BE2C (cell line): Measurements from ENCODE around the gene ZER1.
A peak's percentile ranks its signal among the peaks of the same experiment; 100 is the strongest.

Experiments
- DNase-seq: peaks from one replicate; pipeline ENCODE4 v3.0.0-alpha.2; 2020
- H3K27me3 ChIP-seq: fragments of 250-450 bp; sonication (Bioruptor Pico); 2 replicates; pipeline ENCODE4 v1.5.1; 2020; ENCODE audit warnings: mild to moderate bottlenecking
- H3K36me3 ChIP-seq: fragments of 250-450 bp; sonication (Bioruptor Pico); 2 replicates; pipeline ENCODE4 v1.5.1; 2020; ENCODE audit warnings: mild to moderate bottlenecking
- H3K4me1 ChIP-seq: fragments of 250-450 bp; sonication (Bioruptor Pico); 2 replicates; pipeline ENCODE4 v1.5.1; 2020
- H3K4me3 ChIP-seq: 2 replicates; pipeline ENCODE4 v1.5.1; 2011; ENCODE audit warnings: low read depth, low read length
- H3K9me3 ChIP-seq: fragments of 250-450 bp; sonication (Bioruptor Pico); 2 replicates; pipeline ENCODE4 v1.5.1; 2020
- CTCF ChIP-seq: IDR thresholded peaks from 2 replicates; pipeline ENCODE4 v1.5.1; 2012; ENCODE audit warnings: mild to moderate bottlenecking, low read depth, low read length

Gene ZER1

GRCh38 chr9:128818099-128818838 lies 46.5 kb upstream of the ZER1 start, which contains the start of gene ENDOG:
Gene ENDOG (plus strand): TSS chr9:128818500. CDS start chr9:128818685, 185 bp downstream.
- peak; percentile 96 for TF ChIP-seq CTCF
- H3K9me3 ChIP-seq, result no peaks in the 10 kb centered on the region
- H3K27me3 ChIP-seq, result no peaks in the 10 kb centered on the region
- H3K36me3 ChIP-seq, result peaks cover 30% of the 10 kb centered on the region
- peaks cover 5% of the 10 kb centered on the region for H3K4me1 ChIP-seq
- DNase-seq, result peak; percentile 98
- peak within 1 kb of the TSS; percentile 79 for H3K4me3 ChIP-seq

GRCh38 chr9:128810873-128811272 lies 39.1 kb upstream of the ZER1 start:
- TF ChIP-seq CTCF, result no peak
- Histone ChIP-seq H3K36me3 (peaks cover 11% of the 10 kb centered on the region), H3K4me1 (no peaks in the 10 kb centered on the region), H3K4me3 (no peak overlapping the region), H3K9me3 (no peaks in the 10 kb centered on the region), H3K27me3 (no peaks in the 10 kb centered on the region)
- DNase-seq, result no peak

GRCh38 chr9:128809831-128810230 lies 38.1 kb upstream of the ZER1 start:
- TF ChIP-seq CTCF, result no peak; the same call in 1 of the 2 replicates
- Histone ChIP-seq H3K27me3 (no peaks in the 10 kb centered on the region), H3K4me1 (no peaks in the 10 kb centered on the region), H3K36me3 (peaks cover 15% of the 10 kb centered on the region), H3K9me3 (no peaks in the 10 kb centered on the region), H3K4me3 (no peak overlapping the region)
- DNase-seq, result no peak

GRCh38 chr9:128809036-128809599 lies 37.4 kb upstream of the ZER1 start:
- DNase-seq, result no peak
- Histone ChIP-seq H3K4me3 (no peak overlapping the region), H3K4me1 (no peaks in the 10 kb centered on the region), H3K36me3 (peaks cover 15% of the 10 kb centered on the region), H3K9me3 (no peaks in the 10 kb centered on the region), H3K27me3 (no peaks in the 10 kb centered on the region)
- no peak for TF ChIP-seq CTCF

- no peak for TF ChIP-seq CTCF
- H3K9me3 ChIP-seq, result no peaks in the 10 kb centered on the region
- H3K36me3 ChIP-seq, result peaks cover 18% of the 10 kb centered on the region
- H3K27me3 ChIP-seq, result no peaks in the 10 kb centered on the region
- DNase-seq, result no peak
- H3K4me3 ChIP-seq, result no peak overlapping the region
- H3K4me1 ChIP-seq, result no peaks in the 10 kb centered on the region
Observed at GRCh38 chr9:128808543-128808942, 36.8 kb upstream of the ZER1 start.

- no peak for TF ChIP-seq CTCF
- Histone ChIP-seq H3K4me1 (no peaks in the 10 kb centered on the region), H3K9me3 (no peaks in the 10 kb centered on the region), H3K36me3 (peaks cover 18% of the 10 kb centered on the region), H3K4me3 (no peak overlapping the region), H3K27me3 (no peaks in the 10 kb centered on the region)
- no peak for DNase-seq
Observed at GRCh38 chr9:128807827-128808226, 36.1 kb upstream of the ZER1 start.
